NCI-H446 (cell line): ENCODE data around the gene FARP2.
"Not testable (repeated sequence)": the region's sequence is repeated elsewhere in the genome, so short reads cannot be mapped to it uniquely, and the experiment has no call there.

Experiments used
- DNase-seq, 2 experiments: peaks; one replicate each; lab custom pipeline; 2025; lab: John Stamatoyannopoulos, UW

The FARP2 gene

GRCh38 chr2:241368643-241369042 lies 12.6 kb downstream of the FARP2 start:
- no peak for DNase-seq

- no peak for DNase-seq
Observed at GRCh38 chr2:241372361-241372992, 16.4 kb downstream of the FARP2 start.

GRCh38 chr2:241373446-241373845 lies 17.4 kb downstream of the FARP2 start:
- no peak for DNase-seq

DNA sequence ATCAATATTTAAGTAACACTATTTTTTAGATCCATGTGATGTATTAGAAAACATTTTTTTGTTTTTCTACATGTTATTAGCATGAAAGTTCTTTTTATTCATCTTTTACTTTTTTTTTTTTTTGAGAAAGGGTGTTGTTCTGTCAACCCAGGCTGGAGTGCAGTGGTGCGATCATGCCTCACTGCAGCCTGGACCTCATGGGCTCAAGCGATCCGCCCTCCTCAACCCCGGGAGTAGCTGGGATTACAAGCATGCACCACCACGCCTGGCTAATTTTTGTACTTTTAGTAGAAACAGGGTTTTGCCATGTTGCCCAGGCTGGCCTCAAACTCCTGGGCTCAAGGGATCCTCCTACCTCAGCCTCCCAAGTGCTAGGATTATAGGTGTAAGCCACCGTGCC lies 17.8 kb downstream of the FARP2 start:
- DNase-seq: not testable (repeated sequence)

- DNase-seq: no peak
Observed at GRCh38 chr2:241375300-241375699, 19.2 kb downstream of the FARP2 start.

DNA sequence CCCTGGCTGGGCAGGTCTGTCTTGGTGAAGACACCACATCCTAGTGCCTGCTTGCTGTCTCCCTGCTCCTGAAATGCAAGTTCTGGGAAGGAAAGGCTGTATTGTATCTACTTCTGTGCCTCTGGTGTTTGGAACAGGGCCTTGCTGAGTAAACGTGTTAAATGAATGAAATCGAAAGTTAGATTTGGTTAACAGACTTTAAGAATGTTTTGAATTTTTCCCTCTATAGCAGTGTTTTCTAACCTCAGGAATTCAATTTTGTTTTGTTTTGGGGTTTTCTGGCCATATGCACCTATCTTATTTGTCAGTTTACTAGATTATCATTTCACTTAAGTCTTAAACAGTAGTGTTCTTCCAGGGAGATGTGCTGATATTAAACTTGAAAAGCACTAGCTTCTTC lies 20.7 kb downstream of the FARP2 start:
- DNase-seq: no peak

GRCh38 chr2:241378816-241379215 lies 22.7 kb downstream of the FARP2 start:
- no peak for DNase-seq

DNA sequence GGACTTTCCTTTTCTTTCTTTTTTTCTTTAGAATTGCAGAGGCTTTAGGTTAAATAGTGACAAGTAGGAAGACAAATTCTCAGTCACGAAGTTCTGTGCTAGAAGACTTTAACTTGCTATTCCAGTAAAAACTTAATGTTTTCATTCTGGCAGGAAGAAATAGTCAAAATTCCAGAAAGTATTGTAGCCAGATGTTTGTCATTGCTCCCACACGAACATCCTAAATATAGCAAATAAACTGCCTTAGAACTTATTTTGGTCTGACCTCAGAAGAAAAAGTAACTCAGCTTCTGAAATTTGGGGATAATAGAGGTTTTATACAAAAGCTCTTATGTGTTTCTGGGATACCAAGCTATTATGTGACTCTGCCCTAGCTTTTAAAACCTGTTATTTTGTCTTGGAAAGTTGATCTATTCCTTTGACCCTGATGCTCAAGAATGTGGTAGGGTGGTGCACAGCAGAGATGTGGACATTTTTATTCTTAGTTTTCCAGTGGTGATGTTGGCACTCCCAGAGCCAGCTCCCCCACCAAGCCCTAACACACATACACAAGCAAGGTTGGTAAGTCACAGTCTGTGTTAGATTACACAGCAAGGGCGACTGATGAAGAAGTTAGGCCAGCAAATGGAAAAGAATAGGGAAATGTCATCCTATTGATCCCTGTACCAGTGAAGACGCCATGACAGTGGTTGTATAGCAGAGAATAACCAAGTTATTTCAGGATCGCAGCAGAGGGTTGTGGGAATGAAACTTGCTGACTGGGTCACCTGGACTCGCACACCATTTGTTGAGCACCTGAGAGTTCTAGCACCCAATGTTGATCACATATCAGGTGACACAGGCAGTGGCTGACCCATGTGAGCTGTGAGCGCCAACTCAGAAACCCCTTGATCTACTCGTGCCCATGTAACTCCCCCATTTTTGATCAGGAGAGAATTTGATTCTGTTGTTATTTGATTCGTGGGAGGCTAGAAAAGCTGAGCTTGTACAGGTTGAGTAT lies 23.7 kb downstream of the FARP2 start:
- no peak for DNase-seq

DNA sequence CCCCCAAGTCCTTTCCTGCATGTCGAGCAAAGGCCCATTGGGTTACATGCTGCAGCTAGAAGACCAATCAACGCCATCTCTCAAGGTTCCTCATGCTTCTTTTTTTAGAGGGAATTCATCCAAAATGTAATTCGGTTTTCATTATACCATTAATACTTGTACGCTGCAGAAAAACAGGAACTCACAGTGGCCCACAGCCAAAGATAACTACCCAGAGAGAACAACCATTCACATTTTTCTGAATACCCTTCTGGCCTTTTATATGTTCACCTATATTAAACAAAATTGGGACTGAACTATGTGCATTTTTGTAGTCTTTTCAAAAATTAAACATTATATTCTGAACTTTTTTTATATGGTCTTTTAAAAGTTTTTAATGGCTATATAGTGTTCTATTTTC lies 25.8 kb downstream of the FARP2 start:
- DNase-seq: no peak

- not testable (repeated sequence) for DNase-seq
Observed at GRCh38 chr2:241385450-241385849, 29.4 kb downstream of the FARP2 start.

GRCh38 chr2:241386519-241386918 lies 30.4 kb downstream of the FARP2 start:
- no peak for DNase-seq

GRCh38 chr2:241389697-241390096 lies 33.6 kb downstream of the FARP2 start:
- no peak for DNase-seq

DNA sequence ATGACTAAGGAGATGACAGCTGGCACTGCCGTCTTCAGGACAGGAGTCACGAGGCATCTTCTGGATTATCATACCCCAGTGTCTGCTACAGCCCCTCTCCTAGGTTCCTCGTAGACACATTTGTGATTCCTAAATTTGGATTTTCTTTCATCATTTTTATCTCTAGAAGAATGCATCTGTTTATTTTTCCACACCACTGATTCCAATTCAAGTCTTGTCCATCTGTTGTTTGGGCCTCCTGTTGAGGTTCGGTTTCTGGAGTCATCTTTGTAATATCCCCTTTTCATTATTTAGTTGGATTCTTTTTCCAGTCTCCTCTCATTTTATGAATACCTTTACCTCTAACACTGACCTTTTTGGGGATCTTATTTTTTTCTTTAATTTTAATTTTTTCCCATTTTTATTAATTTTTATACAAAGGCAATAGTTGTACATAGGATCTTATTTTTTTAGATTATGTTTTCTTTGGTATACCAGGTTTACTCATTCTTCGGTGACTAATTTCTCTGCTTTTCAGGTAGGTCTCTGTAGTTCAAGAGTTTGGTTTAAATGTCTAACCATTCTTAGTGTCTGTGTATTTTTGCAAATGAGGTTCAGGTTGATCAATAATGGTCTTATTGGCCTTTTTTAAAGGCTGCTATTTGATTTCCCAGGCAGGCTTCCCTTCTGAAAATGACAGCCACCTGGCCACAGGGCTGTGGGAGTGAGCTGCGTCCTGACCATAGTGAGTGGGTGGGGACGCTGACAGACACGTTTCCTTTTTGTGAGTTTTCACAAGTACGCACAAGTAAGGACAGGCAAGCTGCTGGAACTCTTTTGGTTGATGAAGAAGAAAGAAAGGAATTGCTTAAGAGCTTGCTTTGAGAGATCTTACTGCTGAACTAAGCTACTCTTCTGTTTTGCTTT lies 34.5 kb downstream of the FARP2 start:
- DNase-seq: peak in 1 of 2 experiments; percentile 28

DNA sequence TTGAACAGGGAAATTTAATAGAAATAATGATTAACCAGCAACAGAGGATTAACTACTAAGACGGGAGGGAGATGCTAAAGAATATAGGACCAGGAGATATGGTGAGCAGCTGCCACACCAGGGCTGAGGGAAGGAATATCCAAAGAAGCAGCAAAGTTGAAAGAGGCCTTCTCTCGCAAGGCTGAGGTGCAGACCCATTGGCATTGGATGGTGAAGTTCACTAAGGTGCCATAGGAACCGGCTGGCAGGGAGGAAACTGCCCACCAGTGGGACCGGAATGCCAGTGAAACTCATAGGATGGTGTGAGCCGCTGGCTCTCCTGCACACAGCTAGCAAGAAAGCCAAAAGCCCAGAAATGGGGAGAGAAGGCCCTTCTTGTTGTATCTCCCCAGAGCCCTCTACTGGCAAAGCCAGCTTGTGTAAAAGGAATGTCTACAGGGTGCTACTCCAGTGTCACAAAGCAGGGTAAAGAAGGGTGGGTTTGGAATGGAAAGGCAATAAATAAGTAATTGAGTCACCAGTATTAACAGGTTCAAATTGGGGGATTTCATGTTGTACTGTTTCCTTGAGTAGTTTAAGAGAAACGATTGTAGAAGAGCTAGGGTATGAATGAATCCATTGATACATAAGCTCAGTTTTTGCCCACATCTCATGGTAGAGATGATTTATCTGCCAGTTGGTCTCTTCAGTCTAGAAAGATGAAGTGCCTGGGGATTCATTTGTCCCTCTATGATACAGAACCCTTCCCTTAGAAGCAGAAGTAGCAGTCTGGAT lies 36.0 kb downstream of the FARP2 start:
- peak in 1 of 2 experiments; percentile 4 for DNase-seq

DNA sequence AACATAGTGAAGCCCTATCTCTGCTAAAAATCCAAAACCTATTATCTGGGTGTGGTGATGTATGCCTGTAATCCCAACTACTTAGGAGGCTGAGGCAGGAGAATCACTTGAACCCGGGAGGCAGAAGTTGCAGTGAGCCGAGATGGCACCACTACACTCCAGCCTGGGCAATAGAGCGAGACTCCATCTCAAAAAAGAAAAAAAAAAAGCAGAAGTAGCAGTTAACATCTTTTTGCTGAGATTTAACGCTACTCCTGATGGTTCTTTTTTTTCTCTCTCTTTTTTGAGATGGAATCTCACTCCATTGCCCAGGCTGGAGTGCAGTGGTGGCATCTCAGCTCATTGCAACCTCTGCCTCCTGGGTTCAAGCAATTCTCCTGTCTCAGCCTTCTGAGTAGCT lies 36.7 kb downstream of the FARP2 start:
- DNase-seq: not testable (repeated sequence)

DNA sequence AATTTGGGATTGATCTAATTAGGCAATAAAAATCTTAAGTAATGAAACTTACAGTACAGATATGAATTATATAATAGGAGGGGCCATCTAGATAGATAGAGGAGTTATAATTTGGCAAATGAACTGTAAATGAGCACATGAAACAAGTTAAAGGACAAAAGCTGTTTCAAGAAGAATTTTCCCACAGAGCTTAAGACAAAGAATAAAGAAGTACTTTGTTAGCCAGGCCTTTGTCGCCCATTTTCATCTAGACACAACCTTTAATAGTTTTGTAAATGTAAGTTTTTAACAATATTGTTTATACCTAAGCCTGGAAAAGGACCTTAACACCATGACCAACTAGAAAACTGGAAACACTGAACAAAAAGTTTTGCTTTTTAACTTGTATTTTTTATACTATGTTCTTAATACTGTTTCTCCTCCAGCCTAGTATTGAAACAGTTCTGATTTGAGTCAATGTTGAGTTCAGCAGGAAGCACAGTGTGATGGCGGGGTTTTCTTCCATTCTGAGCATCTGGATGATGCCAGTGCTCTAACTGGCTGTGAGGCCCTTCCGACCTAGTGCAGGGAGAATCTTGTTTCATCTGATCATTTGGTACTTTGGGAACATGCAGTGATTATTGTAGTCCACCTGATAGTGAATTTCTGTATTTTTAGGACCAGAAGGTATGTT lies 37.6 kb downstream of the FARP2 start:
- no peak for DNase-seq

GRCh38 chr2:241396809-241397208 lies 40.7 kb downstream of the FARP2 start:
- DNase-seq: not testable (repeated sequence)

DNA sequence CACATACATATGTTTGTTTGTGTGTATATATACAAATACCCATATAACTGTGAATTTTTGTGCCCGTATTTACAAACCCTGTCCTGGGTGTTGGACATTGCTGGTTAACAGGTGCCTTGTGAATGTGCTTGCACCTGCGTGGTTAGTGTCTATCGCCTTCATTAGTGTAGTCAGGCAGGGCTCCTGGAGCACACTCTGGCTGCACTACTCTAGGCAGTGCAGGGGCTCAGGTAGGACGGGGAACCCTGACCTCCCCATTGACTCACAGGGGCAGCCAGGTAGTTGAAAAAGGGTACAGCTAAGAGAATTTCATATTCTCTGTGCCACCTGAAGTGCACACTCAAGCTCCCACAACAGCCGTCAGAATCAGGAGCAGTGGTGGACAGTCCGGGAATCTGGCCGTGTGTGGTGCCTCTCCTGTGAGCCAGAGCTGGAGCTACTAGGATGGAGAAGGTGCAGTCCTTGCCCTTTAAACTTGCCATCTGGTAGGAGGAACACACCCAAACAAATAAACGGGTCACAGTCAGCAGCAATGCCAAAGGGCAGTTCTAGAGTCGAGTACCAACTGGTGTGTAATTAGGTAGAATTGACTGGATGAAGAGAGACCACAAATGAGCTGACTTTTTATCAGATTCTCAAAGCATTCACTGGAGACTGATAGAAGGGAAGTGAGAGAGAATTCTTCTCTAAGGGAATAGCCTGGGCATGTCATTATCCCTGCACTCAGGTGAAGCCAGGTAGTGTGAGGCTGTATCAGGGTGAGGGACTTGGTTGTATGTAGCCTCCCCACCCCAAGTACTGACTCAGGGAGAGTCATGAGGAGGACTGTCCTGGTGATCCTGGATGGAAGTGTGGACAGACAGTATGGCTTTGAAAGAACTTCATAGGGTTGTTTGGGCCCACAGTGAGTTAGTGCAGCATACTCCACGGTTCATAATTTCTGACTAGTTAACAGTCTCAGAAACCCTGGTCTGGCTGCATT lies 44.1 kb downstream of the FARP2 start:
- no peak for DNase-seq

DNA sequence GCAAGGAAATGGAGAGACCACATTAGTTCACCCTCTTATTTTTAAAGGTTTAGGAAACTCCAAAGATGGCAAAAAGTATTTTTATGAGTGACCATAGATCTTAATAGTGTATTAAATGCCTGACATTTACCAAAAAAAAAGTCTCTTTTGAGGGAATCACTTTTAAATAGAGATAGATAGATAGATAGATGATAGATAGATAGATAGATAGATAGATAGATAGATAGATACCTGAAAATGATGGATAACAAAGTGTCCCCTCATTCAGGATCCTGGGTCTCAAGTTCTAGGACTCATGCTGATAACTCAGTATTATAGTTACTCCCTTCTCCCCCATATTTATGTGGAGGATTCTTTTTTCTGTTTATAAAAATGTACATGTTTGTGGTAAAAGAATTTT lies 52.8 kb downstream of the FARP2 start:
- DNase-seq: no peak
